ENCODE results near the gene MSI2.

Gene MSI2

DNA sequence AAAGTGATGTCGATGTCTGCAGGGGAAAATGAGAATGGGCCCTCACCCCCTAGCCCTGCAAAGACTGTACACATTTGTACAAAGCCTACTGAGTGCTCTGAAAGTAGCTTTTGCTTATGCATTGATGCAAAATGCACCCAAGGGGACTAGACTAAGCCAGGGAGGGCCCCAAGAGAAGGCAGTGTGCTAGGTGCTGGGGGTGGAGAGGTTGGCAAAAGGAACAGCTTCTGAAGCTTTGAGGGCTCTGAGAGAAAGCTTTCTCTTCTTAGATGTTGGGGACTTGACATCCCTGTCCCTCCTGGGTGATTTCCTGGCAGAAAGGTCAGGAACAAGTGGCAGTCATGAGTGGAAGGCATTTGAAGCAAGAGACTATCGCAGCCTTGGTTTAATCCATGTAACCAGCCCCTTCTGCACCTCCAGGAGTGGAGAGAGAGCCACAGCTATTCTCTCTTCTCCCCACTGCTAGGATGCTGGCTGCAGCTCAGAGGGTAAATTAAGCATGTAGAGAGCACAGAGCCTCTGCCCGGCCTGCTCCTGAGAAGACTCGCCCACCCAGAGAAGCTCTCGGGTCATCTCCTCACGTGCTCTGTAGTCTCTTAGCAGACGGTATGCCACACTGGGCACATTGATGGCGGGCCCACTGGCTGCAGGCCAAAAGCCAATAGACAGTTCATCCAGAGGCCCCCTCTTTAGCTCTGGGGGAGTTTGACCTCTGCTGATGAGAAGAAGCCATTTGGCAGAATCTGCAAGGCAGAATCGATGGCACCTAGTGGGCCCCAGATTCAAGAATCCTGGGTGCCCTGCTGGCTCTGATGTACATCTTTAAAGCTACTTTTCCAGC, 221.4 kb downstream of the MSI2 start:
- Histone ChIP-seq H3K4me3 (no peak overlapping the region), H3K36me3 (ENCODE audit: insufficient read depth, low read length) (no peaks in the 10 kb centered on the region), H3K27ac (no peak overlapping the region), H3K9me3 (ENCODE audit: low read depth, low read length) (no peaks in the 10 kb centered on the region), H3K9ac (ENCODE audit: insufficient read length) (no peak overlapping the region)
- DNase-seq (ENCODE audit: low read depth, low spot score) = no peak
- no peak for TF ChIP-seq FOXP2 (optimal IDR thresholded peaks at IDR 0.05; ENCODE audit: control extremely low read depth, extremely low read length, insufficient read depth)
- TF ChIP-seq EZH2 (IDR thresholded peaks at IDR 0.05) = no peak
- TF ChIP-seq POLR2AphosphoS5 (IDR thresholded peaks at IDR 0.05; ENCODE audit: borderline replicate concordance, low read depth, low read length) = no peak

DNA sequence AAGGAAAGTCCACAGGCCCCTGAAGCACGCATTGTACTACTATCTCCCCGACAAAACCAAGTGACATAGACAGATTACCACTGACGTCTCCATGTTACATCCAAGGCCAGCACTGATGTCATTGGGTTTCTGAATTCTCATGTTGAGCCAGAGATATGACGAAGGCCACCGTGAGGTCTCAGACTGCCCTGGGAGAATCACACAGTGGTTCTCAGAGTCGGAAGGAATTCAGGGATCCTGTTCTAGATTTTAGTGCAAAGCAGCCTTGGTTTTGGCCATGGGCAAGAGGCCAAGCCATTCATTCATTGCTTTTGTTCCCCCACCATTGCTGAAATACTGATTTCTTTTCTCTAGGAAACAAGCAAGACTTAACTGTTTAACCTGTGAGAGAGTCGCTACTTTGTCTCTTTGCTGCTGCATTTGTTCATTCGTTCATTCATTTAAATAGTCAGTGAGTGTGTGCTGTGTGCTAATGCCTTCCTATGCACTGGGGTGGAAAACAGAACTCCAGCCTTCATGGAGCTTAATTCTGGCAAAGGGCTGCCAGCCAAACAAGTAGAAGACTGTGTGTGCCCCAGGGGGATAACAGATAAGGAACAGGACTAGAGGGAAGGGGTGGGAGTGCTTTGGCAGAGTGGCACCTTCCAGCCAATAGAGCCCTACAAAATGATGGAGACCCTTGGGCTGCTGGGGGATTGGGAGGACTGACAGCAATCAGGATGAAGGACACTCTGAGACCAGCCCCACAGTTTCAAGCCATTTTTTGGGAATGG, 222.3 kb downstream of the MSI2 start:
- no peak for TF ChIP-seq FOXP2 (optimal IDR thresholded peaks at IDR 0.05; ENCODE audit: control extremely low read depth, extremely low read length, insufficient read depth)
- no peak for TF ChIP-seq EZH2 (IDR thresholded peaks at IDR 0.05)
- no peak for TF ChIP-seq POLR2AphosphoS5 (IDR thresholded peaks at IDR 0.05; ENCODE audit: borderline replicate concordance, low read depth, low read length)
- no peak overlapping the region for H3K9ac ChIP-seq (ENCODE audit: insufficient read length)
- DNase-seq (ENCODE audit: low read depth, low spot score) = no peak
- H3K9me3 ChIP-seq (ENCODE audit: low read depth, low read length) = no peaks in the 10 kb centered on the region
- no peak overlapping the region for H3K4me3 ChIP-seq
- H3K36me3 ChIP-seq (ENCODE audit: insufficient read depth, low read length) = no peaks in the 10 kb centered on the region
- H3K27ac ChIP-seq = no peak overlapping the region

DNA sequence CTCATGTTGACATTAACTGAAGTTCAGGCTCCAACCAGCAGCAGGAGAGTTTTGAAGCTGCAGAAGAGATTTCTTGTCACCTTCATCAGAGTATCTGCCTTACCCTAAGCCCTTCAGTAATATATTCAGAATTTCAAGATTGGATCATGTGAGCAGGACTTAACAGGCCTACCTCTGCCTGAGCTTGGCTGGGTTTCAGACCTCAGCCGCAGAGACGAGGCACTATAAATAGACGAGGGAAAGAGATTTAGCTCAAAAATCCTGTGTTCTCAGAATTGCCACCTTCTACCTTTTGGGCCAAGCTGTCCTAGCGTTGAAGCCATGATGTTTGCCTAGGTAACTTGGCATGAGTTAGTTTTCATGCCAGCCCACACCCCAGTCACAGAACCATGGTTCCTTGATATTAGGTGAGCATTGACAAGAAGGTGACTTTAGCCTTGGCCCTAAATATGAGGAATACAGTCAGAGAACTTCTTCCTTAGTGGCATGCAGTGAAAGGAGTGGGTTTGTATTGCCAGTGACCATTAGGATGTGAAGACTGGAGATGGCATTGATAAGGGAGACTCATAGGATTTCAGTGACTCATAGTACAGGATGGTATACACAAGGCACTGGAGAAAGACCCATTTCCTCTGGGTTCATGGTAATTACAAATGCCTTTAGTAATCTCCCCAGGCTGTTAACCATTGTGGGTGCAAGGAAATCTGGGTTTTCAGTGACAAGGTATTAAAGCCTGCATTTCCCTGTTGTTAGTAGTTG, 224.3 kb downstream of the MSI2 start:
- no peak for DNase-seq (ENCODE audit: low read depth, low spot score)

DNA sequence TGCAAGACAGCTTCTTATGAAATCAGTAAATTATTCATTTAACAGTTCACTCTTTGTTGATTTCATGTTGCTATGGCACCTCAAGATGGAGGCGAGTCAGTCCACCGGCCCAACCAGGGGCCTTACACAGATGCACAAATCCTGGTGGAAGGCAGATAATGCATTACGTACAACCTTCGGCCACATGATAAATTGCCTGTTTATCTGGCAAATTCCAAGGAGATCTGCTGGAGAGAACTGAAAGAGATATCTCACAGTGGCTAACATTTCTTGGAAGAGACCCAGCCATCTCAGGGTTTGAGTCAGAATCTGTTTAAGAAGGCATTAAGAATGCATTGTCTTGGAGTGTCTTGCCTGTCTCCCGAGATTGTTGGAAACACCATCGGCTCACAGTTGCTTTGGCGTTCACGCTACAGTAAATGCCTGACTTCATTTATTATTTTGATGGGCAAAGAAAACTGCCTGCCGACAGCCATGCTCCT, 225.6 kb downstream of the MSI2 start:
- TF ChIP-seq EZH2 (IDR thresholded peaks at IDR 0.05) (no peak), FOXP2 (optimal IDR thresholded peaks at IDR 0.05; ENCODE audit: control extremely low read depth, extremely low read length, insufficient read depth) (no peak), POLR2AphosphoS5 (IDR thresholded peaks at IDR 0.05; ENCODE audit: borderline replicate concordance, low read depth, low read length) (no peak)
- no peaks in the 10 kb centered on the region for H3K9me3 ChIP-seq (ENCODE audit: low read depth, low read length)
- H3K9ac ChIP-seq (ENCODE audit: insufficient read length) = no peak overlapping the region
- H3K36me3 ChIP-seq (ENCODE audit: insufficient read depth, low read length) = no peaks in the 10 kb centered on the region
- H3K4me3 ChIP-seq = no peak overlapping the region
- no peak overlapping the region for H3K27ac ChIP-seq
- DNase-seq (ENCODE audit: low read depth, low spot score) = no peak

More for the DNA sequence above, 224.3 kb downstream of the MSI2 start:
- TF ChIP-seq POLR2AphosphoS5 (IDR thresholded peaks at IDR 0.05; ENCODE audit: borderline replicate concordance, low read depth, low read length) = no peak
- no peak for TF ChIP-seq FOXP2 (optimal IDR thresholded peaks at IDR 0.05; ENCODE audit: control extremely low read depth, extremely low read length, insufficient read depth)
- no peak for TF ChIP-seq EZH2 (IDR thresholded peaks at IDR 0.05)
- Histone ChIP-seq H3K4me3 (no peak overlapping the region), H3K36me3 (ENCODE audit: insufficient read depth, low read length) (no peaks in the 10 kb centered on the region), H3K9ac (ENCODE audit: insufficient read length) (no peak overlapping the region), H3K27ac (no peak overlapping the region), H3K9me3 (ENCODE audit: low read depth, low read length) (no peaks in the 10 kb centered on the region)

DNA sequence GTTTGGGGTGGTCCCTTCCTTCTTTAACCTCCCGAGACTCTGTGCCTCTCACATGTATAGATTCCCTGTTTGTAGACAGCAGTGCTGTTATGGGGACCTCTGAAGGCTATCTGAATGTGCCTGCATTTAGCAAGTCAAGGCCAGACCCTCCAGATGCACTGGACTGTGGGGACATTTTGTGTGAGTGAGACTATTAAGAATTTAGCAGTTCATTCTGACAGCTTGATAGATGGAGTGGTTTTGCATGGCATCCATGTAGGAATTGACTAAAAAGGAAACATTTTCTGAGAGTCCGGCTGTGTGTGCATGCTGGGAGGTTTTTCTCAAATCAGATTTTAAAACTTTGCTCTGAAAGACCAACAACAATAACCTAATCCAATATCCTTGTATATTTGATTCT, 226.3 kb downstream of the MSI2 start:
- no peaks in the 10 kb centered on the region for H3K9me3 ChIP-seq (ENCODE audit: low read depth, low read length)
- DNase-seq (ENCODE audit: low read depth, low spot score) = no peak
- no peaks in the 10 kb centered on the region for H3K36me3 ChIP-seq (ENCODE audit: insufficient read depth, low read length)
- no peak overlapping the region for H3K4me3 ChIP-seq
- no peak overlapping the region for H3K9ac ChIP-seq (ENCODE audit: insufficient read length)
- no peak overlapping the region for H3K27ac ChIP-seq
- TF ChIP-seq FOXP2 (optimal IDR thresholded peaks at IDR 0.05; ENCODE audit: control extremely low read depth, extremely low read length, insufficient read depth) = no peak
- TF ChIP-seq POLR2AphosphoS5 (IDR thresholded peaks at IDR 0.05; ENCODE audit: borderline replicate concordance, low read depth, low read length) = no peak
- no peak for TF ChIP-seq EZH2 (IDR thresholded peaks at IDR 0.05)

DNA sequence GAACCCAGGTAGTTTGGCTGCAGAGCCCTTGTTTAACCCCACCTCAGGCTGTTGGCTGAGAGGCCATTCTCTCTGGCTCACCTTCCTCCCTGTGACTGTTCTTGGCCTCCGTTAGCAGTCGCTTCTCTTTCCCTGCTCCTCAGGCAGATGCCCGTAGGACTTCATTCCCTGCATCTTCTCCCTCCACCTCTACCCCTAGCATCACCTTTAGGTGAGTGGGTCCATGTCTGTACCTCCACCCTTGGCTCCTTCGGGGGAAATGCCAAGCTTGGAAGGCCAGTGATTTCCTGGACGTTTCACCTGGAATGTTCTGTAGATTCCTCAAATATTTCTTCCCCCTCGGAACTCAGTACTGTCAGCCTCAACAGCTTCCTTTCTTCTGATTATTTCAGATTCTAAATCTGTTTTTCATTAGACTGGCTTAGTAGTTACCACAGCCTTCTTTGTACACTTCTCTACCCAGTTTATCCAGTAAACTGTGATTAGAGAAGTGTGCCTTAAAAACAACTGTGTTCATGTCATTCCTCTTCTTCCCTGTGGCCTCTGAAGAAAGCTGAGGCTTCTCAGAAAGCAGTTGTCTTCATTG, 227.9 kb downstream of the MSI2 start:
- H3K36me3 ChIP-seq (ENCODE audit: insufficient read depth, low read length) = no peaks in the 10 kb centered on the region
- H3K9me3 ChIP-seq (ENCODE audit: low read depth, low read length) = no peaks in the 10 kb centered on the region
- no peak overlapping the region for H3K27ac ChIP-seq
- no peak for DNase-seq (ENCODE audit: low read depth, low spot score)
- no peak for TF ChIP-seq EZH2 (IDR thresholded peaks at IDR 0.05)
- no peak for TF ChIP-seq POLR2AphosphoS5 (IDR thresholded peaks at IDR 0.05; ENCODE audit: borderline replicate concordance, low read depth, low read length)
- no peak for TF ChIP-seq FOXP2 (optimal IDR thresholded peaks at IDR 0.05; ENCODE audit: control extremely low read depth, extremely low read length, insufficient read depth)
- H3K4me3 ChIP-seq = no peak overlapping the region
- no peak overlapping the region for H3K9ac ChIP-seq (ENCODE audit: insufficient read length)

DNA sequence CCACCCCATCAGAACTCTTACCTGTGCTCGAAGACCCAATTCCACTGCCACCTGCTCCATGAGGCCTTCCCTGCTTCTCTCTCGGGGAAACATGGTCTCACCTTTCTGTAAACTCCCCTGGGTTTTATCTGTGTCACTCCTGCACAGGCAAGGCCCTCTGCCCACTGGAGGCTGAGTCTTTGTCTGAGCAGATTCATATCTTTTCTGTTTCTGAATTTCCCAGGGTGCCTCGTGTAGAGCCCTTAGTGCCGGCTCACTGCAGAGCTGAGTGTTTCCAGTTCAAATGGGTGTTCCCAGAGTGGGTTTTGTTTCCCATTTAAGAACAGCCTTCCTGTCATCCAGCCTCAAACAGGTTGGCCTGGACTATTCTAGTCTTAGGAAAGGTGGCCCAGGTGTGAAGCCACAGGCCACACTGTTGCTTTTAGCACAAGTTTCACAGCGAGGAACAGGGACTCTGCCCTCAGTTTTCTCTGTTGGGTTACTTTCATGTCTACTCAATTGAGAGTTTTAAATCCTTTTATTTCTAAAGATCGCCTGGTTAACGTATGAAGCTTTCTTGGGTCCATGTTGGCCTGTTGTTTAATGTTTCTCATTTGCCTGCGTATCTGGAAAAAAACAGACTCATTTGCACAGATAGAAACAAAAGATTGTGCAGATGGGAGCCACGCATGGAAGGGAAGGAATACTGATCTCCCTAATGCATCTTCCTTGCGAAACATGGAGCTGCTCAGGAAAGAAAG, 228.7 kb downstream of the MSI2 start:
- Histone ChIP-seq H3K9me3 (ENCODE audit: low read depth, low read length) (no peaks in the 10 kb centered on the region), H3K4me3 (no peak overlapping the region), H3K36me3 (ENCODE audit: insufficient read depth, low read length) (no peaks in the 10 kb centered on the region), H3K27ac (no peak overlapping the region), H3K9ac (ENCODE audit: insufficient read length) (no peak overlapping the region)
- DNase-seq (ENCODE audit: low read depth, low spot score) = no peak
- TF ChIP-seq POLR2AphosphoS5 (IDR thresholded peaks at IDR 0.05; ENCODE audit: borderline replicate concordance, low read depth, low read length) = no peak
- no peak for TF ChIP-seq EZH2 (IDR thresholded peaks at IDR 0.05)
- no peak for TF ChIP-seq FOXP2 (optimal IDR thresholded peaks at IDR 0.05; ENCODE audit: control extremely low read depth, extremely low read length, insufficient read depth)

Measured in SK-N-MC (cell line).